H1 (cell line): ENCODE measurements around the gene MROH2B.

ENCODE experiments used
- HDAC2 ChIP-seq, 2 experiments: fragments of 300-600 bp in 1 of 2; sonication (generic) in 1 of 2; IDR thresholded peaks; 2 replicates each; pipeline ENCODE4 v1.6.1; 2011 to 2012; ENCODE audit warnings: low read depth in 2 of 2, low read length in 2 of 2, mild to moderate bottlenecking in 2 of 2, moderate library complexity in 2 of 2, borderline replicate concordance in 1 of 2, inconsistent platforms in 1 of 2
- TF ChIP-seq, protein P1 (sequence below), 3 experiments: IDR thresholded peaks; 1 replicate in 2 of 3; 2 replicates in 1 of 3; pipeline versions ENCODE4 v1.5.1 to v1.6.1; 2011; ENCODE audit warnings: low read length in 3 of 3, mild to moderate bottlenecking in 3 of 3, inconsistent platforms in 2 of 3, low read depth in 1 of 3, moderate library complexity in 1 of 3; ENCODE audit not compliant: insufficient read depth in 1 of 3; ENCODE audit errors: control extremely low read depth in 1 of 3

DNA sequence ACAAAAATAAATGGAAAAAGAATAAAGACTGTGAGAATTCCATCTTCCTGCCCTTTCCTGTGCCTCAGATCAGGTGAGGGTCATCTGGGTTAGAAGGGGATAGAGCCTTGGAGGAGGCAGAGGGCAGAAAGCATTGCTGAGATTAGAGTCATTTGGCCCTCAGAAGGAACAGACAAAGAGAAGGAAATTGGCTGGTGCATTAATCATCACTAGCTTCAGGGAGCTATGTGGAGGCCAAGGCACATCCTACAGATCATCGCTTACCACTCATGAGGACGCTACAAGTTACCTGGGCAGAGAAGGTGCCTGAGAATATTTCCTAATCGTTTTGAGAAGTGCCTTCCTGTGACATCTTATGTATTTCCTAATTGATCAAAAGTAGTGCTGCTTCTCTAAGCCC is 87.4 kb downstream of the MROH2B start:
- TF ChIP-seq, protein P1, sequence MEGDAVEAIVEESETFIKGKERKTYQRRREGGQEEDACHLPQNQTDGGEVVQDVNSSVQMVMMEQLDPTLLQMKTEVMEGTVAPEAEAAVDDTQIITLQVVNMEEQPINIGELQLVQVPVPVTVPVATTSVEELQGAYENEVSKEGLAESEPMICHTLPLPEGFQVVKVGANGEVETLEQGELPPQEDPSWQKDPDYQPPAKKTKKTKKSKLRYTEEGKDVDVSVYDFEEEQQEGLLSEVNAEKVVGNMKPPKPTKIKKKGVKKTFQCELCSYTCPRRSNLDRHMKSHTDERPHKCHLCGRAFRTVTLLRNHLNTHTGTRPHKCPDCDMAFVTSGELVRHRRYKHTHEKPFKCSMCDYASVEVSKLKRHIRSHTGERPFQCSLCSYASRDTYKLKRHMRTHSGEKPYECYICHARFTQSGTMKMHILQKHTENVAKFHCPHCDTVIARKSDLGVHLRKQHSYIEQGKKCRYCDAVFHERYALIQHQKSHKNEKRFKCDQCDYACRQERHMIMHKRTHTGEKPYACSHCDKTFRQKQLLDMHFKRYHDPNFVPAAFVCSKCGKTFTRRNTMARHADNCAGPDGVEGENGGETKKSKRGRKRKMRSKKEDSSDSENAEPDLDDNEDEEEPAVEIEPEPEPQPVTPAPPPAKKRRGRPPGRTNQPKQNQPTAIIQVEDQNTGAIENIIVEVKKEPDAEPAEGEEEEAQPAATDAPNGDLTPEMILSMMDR (IDR thresholded peaks at IDR 0.05; ENCODE audit: control extremely low read depth in 1 of 3, insufficient read depth in 1 of 3, low read depth in 1 of 3, low read length in 3 of 3) = no peak
- TF ChIP-seq HDAC2 (IDR thresholded peaks at IDR 0.05; ENCODE audit: borderline replicate concordance in 1 of 2, low read depth in 2 of 2, low read length in 2 of 2) = no peak
